GM21447 (cell line): Measurements from ENCODE around the gene RRP1.

Experiments used
- ATAC-seq: cut with Tn5 transposase; IDR thresholded peaks from one replicate; pipeline ENCODE4 v1.9.1; 2021; ENCODE audit not compliant: unreplicated experiment

RRP1 gene, protein sequence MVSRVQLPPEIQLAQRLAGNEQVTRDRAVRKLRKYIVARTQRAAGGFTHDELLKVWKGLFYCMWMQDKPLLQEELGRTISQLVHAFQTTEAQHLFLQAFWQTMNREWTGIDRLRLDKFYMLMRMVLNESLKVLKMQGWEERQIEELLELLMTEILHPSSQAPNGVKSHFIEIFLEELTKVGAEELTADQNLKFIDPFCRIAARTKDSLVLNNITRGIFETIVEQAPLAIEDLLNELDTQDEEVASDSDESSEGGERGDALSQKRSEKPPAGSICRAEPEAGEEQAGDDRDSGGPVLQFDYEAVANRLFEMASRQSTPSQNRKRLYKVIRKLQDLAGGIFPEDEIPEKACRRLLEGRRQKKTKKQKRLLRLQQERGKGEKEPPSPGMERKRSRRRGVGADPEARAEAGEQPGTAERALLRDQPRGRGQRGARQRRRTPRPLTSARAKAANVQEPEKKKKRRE

DNA sequence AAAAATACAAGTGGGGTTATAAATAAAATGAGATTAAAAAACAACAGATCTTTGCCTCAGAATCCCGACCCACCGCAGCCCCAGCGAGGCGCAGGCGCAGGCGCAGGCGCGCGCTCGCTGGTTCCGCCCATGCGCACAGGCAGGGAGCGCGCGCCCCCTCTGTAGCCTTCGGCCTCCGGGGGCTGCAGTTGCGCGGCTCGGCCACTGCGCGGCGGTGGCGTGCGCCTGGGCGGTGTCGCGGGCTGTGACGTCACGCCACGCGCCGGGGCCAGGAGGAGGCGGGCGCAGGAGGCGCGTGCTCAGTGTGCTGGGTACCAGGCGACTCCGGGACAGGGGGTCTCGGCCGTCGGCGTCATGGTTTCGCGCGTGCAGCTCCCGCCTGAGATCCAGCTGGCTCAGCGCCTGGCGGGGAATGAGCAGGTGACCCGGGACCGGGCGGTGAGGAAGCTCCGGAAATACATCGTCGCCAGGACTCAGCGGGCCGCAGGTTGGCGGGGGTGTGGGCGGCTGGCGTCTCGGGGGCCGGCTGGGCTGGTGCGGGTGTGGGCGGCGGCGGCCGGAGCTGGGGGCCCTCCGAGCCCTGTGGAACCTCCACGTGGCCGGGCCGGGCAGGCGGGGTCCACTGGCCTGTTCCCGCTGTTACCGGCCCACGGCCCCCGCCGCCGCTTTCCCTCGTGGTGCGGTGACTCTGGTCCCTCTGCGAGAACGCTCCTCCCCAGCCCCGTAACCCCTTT, at the start of gene RRP1:
Gene RRP1 (plus strand): TSS at position 302 of the 734 bp plus-strand sequence. CDS start 53 bp downstream, at position 355.
- ATAC-seq, result peak; percentile 65

DNA sequence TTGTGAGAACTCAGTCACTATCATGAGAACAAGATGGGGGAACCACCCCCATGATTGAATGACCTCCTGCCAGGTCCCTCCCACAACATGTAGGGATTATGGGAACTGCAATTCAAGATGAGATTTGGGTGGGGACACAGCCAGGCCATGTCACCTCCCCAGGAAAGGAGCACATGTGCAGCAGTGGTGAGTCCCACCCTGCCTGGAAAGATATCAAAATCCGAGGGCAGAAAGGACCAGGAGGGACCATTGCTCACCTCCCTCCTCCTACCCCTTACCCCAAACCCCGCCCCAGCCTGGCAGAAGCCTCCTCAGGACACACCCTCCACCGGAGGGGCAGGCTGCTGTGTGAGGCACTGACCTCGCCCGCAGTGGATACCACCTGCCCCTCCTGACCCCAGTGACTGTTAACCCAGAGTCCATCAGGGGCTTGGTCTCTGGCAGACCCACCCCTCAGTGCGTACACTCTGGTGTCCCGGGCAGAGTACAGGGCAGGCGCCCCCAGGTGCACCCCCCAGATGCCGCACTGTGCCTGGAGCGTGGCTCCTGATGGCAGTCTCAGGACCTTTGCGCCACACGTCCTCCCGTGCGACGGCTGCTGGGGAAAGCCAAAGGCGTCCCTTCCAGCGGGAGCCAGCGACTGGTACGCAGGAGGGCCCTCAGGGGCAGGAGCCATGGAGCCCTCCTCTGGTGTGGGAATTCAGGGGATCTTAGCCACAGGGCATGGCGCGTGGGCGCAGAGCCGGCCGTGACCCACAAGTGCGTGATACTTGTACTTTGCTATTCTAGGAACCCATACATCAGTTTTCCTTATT, 49.5 kb upstream of the RRP1 start:
- ATAC-seq, result no peak

DNA sequence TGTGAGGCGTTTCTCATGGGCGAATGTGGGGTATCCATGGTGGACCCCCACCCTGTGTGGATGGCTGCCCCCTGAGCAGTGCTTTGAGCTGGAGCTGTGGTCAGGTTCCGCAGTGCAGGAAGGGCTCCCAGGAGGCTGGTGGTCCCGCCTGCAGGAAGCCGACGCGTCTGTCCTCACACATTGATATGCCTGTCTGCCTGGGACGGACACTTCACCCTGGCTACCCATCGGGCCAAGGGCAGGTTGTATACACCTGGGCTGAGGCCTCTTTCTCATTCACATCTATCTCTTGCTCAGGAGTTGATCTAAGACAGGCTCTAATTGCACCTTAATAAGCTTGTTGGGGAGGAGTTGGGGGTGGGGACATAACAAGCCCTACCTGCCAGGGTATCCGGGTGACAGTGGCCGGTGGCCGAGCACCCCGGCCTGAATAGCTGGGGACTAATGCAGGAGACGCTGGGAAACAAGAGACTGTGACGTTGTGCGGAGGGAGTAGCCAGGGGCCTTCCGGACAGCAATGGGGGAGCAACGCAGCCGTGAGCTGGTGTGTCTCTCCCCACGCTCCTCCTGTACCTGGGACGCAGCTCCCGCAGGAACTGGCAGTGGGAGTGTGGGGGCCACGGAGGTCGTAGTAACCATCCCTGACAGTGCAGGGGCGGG, 48.8 kb upstream of the RRP1 start:
- no peak for ATAC-seq

DNA sequence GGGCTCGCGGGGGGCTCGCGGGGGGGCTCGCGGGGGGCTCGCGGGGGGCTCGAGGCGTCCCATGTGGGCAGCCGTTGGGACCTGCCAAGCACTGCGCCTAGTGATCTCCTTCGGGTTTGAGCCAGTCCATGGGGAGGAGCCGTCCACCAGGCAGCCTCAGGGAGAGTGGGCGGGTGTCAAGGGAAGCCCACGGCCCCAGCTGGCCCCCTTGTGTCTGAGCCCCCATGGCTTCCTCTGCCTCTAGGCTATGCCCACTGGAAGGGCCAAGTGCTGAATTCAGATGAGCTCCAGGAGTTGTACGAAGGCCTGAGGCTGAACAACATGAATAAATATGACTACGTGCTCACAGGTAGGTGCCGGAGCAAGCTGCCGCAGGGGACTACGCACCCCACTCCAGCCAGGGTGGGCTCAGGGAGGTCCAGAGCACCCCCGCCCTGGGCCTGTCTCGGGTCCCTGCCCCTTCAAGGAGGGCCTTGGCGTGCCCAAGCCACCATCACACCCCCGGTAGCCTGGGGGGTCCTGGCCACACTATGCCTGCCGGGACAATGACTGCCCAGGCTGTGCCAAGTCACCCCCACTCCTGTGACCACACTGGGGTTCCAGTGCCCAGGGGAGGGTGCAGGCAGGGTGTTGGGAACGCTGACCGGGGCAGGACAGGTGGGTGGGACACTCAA, 47.8 kb upstream of the RRP1 start:
- no peak for ATAC-seq

DNA sequence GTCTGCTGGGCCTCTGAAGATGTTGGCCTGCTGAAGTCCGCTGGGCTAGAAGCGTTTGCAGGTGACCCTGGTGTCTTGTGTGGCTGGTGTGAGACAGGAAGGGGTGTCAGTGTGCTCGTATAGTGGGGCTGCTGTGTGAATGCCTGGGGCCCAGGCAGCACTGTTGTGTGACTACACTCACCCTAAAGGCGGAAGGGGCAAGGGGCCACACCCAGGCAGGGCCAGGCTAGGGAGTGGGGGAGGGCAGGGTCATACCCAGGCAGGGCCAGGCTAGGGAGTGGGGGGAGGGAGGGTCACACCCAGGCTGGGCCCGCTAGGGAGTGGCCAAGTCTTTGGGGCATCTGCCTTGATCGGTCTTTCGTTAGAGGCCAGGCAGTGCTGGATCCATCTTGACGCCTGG, 45.4 kb upstream of the RRP1 start:
- ATAC-seq, result no peak

DNA sequence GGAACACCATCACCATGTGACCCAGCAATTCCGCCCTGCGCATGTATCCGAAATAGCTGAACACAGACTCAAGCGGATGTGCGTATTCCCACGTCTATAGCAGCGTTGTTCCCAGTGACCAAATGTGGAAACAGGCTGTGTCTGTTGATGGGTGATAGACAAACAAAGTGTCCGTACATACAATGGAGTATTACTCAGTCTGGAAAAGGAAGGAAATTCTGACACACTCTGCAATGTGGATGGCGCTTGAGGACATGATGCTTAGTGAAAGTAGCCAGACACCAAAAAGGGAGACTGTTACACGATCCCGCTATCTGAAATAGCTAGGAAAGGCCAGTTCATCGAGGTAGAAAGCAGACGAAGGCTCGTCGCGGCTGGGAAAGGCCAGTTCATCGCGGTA, 44.7 kb upstream of the RRP1 start:
- no peak for ATAC-seq

DNA sequence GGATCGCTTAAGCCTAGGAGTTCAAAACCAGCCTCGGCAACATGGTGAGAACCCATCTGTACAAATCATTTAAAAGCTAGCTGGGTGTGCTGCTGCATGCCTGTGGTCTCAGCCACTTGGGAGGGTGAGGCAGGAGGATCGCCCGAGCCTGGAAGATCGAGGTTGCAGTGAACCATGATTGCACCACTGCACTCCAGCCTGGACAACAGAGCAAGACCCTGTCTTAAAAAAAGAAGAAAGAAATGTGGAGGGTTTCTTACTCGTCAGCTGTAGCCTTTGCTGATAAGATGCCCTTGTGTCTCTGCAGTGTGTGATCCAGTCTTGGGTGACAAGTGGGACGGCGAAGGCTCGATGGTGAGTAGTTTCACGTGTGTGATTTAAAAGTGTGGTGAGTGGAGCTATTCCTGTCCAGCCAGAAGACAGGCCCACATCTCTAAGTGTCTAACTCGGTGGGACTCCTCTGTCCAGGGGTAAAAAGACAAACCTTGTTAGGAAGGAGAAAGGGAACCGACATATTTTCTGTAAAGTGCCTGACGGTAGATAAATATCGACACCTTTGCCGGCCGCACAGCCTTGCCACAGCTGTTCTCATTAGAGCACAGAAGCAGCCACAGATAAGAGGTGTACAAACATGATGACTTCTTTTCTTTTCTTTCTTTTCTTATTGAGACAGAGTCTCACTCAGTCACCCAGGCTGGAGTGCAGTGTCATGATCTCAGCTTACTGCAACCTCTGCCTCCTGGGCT, 43.4 kb upstream of the RRP1 start:
- ATAC-seq, result no peak

DNA sequence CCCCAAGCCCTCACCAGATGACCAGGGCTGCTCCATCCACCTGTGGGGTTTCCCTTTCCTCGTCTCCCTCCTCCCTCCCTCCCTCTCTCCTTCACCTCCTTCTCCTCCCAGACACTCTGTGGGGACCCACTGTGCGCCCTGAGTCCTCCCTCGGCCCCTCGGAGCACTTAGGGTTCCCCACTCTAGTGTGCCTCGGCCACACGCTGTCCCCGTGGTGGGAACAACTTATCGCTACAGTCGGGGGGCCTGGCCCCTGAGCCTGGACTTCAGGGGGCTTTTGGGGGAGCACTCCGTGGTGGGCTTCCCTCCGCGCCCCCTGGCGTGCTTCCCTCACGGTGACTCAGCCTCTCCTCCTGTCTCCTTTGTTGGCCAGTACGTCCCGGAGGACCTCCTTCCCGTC, 40.8 kb upstream of the RRP1 start:
- no peak for ATAC-seq

DNA sequence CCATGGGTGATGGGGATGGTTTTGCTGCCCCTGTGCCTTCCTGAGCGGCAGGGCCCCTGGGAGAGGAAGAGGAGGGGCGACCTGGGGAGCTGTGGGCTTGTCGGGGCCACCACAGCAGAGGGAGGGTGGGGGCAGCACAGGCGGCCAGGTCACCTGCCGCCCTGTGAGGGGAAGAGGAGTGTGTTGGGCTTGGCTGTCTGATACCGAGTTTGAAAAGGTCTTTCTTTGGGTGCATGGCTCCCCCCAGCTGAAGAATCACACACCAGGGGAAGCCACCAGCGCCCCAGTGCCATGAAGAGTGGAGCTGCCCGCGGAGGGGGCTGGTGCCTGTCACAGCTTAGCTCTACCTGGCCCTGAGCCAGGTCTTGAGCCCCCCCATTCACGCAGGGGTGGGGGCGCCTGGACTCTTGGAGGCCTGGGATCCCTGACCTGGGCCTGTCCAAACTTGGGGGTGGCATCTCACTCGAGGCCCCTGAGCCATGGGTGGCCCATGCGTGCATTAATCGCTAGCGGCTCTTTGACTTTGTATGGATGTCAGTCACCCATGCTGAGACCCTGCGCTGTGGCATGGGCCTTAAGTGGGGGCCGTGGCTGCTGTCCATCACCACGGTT, 39.6 kb upstream of the RRP1 start:
- ATAC-seq, result no peak

DNA sequence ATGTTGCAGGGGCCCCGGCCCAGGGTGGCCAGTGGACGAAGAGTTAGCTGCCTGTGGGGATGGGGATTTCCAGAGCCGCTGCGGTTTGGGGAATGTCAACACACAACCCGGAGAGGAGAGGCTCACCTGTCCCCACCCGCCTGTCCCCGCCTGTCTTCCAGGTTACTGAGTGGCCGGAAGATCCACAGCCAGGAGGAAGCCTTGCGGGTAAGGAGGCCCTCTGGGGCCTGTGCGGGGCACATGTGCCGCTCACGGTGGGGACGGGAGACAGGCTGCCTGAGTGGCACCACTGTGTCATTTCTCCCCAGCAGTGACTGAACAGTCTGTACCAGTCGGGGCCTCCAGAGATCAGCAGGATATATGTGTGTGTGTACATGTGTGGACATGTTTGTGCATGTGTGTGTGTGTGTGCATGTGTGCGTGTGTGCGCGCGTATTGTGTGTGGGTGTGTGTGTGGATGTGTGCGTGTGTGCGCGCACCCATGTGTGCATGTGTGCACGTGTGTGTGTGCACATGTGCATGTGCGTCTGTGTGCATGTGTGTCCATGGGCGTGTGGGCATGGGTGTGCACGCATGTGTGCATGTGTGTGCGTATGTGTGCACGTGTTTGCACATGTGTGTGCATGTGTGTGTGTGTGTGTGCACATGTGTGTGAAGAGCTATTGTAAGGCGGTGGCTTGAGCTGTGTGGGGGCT, 38.9 kb upstream of the RRP1 start:
- ATAC-seq, result no peak

DNA sequence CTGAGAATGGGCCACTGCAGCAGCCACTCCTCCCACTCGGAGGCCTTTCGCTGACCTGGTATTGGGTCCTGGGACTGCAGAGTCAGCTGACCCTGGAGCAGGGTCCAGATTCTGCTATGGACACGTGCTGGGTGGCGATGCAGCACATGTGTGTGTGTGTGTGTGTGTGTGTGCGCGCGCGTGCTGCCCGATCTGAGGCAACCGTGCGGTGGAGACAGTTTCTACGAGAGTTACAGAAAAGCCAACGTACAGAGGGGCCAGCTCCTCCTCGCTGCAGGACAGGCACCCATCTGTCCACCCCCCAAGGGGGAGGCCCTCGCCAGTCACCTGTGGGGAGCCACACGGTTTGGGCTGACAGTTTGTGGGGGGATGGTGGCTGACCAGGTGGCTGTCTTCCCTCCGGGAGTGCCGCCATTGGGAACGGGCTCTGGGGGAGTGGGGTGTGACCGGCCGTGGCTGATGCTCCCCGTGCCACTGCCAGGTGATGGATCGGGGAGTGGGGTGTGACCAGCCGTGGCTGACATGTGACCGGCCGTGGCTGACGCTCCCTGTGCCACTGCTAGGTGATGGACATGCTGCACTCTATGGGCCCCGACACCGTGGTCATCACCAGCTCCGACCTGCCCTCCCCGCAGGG, 37.3 kb upstream of the RRP1 start:
- ATAC-seq, result no peak

DNA sequence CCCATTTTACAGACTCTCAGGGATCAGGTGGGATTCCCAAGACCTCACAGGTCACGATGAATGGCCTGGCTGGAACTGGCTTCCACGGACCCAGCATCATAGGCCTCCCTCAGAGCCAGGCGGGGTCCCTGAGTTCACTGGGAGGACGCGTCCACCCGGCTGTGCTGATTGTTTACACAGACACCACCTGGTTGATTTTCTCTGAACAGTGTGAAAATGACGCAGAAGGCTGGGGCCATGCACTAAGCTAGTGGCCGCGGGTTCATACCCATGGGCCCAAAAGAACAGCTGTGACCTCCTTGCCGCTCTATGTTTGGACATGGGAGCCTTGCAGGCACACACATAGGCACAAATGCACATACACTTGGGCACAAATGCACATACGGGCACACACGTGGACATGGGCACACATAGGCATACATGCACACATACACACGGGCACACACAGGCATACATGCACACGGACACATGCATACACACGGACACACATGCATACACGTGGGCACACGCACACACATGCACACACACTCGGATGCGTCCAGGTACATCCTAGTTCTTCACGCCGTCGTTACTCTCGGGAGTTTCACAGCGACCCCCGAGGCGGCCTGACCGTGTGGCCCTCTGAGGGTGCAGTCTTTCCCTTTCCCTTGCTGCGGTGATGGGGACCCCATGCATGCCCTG, 36.5 kb upstream of the RRP1 start:
- no peak for ATAC-seq

DNA sequence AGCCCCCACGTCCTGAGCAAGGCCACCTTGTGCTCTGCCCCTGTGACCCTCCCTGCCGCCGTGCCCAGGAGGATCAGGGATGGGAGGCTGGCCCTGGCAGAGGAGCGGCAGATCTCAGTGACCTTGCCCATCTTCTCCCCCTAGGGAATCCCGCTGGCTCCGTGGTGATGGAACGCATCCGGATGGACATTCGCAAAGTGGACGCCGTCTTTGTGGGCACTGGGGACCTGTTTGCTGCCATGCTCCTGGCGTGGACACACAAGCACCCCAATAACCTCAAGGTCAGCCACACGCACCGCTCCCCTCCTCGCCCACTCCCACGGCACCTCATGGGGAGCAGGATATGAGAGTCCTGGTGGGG, 36.0 kb upstream of the RRP1 start:
- no peak for ATAC-seq

DNA sequence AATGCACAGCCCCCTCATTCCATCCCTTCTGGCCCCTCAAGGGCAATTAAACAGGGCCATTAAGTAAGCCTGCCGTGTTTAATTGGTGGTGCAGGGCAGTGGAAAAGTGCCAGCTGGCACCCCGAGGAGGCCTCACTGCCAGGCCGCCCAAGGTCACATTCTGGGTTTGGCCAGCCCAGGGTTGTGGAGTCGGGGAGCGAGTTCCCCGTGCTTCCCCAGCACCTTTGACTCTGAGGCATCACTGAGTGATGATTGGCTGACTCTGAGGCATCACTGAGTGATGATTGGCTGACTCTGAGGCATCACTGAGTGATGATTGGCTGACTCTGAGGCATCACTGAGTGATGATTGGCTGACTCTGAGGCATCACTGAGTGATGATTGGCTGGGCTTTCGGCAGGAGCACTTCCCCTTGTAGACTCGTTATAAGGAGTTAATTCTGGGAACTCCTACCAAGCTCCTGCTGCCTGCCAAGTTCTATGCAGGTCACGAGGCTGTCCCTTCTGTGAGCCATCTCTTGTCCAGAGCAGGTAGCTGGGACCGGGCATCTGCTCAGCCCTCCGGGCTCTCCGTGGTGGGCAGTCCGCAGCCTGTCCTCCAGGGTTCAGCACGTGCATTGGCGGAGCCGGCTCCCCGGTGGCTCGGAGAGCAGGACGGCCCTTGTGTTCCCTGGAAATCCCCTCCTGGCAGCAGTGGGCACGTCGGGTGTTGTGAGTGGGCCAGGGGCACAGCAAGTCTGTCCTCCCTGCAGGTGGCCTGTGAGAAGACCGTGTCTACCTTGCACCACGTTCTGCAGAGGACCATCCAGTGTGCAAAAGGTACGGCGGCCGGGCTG, 34.2 kb upstream of the RRP1 start:
- no peak for ATAC-seq

DNA sequence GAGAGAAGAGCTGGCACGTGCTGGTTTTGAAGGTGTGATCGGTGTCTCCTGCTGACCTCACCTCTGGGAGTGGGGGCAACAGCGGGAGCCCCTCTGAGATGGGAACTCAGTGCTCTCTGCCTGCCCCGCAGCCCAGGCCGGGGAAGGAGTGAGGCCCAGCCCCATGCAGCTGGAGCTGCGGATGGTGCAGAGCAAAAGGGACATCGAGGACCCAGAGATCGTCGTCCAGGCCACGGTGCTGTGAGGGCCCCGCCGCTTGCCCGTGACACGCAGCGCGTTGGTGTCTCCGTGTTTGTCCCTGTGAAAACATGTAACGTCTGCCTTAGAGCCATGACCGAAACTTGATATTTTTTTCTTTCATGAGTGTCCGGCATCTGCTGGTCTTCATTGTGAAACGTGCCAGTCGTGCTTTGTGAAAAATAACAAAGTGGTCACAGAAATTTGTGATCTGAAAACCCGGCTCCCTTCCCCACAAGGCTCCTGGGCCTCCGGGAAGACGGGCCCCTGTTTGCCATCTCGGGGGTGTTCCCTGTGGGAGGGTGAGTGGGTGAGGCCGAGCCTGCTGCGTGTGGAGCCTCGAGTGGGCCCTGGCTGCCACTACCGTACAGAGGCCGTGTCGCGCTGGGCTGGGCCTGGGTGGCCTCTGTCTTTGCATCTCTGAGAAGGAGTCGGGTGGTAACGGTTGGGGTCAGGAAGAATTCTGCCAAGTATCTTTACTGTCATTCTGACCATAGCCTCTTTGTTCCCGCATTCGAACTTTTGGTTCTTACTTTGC, 33.4 kb upstream of the RRP1 start:
- ATAC-seq, result no peak

DNA sequence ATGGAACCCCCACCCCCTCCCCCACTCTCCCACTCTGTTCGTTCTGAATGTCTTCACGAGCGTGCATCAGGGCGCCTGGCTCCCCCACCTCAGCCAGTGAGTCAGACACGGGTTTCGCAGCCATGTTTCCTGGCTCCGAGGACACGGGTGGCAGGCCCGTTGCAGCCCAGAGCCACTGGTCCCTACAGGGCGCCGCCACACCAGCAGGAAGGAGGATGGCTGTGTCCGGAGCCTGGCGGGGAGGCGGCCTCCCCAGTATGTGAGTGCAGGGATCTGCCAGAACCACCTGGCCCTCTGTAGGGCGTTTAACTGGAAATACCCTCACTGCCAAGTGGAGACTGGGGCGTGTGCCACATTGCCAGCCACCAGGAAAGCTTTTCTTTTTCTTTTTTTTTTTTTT, 31.8 kb upstream of the RRP1 start:
- no peak for ATAC-seq
